ENCODE results near the gene CMAS. TPM values are rescaled to one million over a fixed set of nuclear protein-coding genes. Genes with fewer than 3 reads are reported as not detected.
"Not testable (repeated sequence)": the region's sequence is repeated elsewhere in the genome, so short reads cannot be mapped to it uniquely, and the experiment has no call there.

The CMAS gene
- total RNA-seq = 52.2 TPM

- no peak for FAIRE-seq
These were observed at the start of gene CMAS for GRCh38 chr12:22046090-22046967. CMAS (plus strand) TSS chr12:22046218; CDS start chr12:22046304, 86 bp downstream.

GRCh38 chr12:21998295-21998694, 47.7 kb upstream of the CMAS start:
- DNase-seq (ENCODE audit: low spot score in 2 of 2) (no peak), FAIRE-seq (no peak)

More at GRCh38 chr12:22046090-22046967, at the start of gene CMAS:
- DNase-seq (ENCODE audit: low spot score in 2 of 2) = peak; percentile 79

- DNase-seq (ENCODE audit: low spot score in 2 of 2) (no peak), FAIRE-seq (no peak)
These were observed 47.2 kb upstream of the CMAS start for GRCh38 chr12:21998782-21999181.

GRCh38 chr12:22002430-22002829, 43.6 kb upstream of the CMAS start:
- DNase-seq (ENCODE audit: low spot score in 2 of 2) (no peak), FAIRE-seq (no peak)

- FAIRE-seq = not testable (repeated sequence)
These were observed 38.2 kb upstream of the CMAS start for GRCh38 chr12:22007794-22008193.

DNA sequence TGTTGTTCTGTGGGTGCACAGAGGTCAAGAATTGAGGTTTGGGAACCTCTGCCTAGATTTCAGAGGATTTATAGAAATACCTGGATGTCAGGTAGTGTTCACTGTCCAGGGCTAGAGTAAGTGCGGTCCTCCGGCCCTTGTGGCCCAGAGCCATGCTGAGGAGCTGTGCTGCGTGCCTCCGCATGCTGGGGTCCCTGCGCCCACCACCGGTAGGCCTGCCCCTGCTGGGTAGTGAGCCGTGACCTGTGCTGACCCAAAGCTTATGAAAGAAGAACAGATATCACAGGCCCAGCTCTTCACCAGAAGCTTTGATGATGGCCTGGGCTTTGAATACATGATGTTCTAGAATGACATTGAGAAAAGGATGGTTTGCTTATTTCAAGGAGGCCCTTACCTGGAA, 37.8 kb upstream of the CMAS start:
- FAIRE-seq (no peak), DNase-seq (ENCODE audit: low spot score in 2 of 2) (no peak)

More at GRCh38 chr12:22007794-22008193, 38.2 kb upstream of the CMAS start:
- not testable (repeated sequence) for DNase-seq (ENCODE audit: low spot score in 2 of 2)

DNA sequence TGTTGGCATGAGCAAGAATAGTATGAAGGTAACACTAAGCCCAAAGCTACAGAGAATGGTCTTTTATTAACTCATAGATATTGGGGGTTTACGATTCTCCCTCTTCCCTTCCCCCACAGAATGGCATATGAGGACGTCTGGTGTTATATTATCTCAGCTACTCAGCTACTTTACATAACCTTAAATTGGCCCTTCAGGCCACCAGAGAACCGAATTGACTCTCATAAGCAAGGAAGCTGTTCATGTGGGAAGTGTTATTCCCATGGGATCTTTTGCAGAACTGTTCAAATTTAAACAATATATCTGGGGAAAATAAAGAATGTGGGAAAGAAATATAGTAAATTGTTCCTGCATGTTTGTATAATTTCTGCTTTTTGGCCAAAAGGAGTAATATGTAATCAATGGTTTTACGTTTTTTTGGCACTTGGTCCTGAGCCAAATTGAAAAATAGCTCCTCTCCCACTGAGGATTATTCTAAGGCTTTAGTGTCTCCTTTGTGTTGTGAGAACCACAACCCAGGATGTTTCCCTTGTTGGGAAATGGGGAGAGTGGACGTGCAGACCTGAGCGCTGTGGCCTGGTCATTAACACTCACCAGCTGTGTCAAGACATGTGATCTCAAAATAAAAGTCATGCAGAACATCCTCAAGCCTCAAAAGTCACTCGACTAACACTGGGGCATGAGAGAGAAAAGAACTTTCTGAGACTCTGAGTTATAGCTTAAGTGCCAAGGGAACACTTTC, 31.8 kb upstream of the CMAS start:
- FAIRE-seq (no peak), DNase-seq (ENCODE audit: low spot score in 2 of 2) (no peak)

GRCh38 chr12:22014783-22015144, 31.3 kb upstream of the CMAS start:
- no peak for FAIRE-seq
- DNase-seq (ENCODE audit: low spot score in 2 of 2) = no peak

DNA sequence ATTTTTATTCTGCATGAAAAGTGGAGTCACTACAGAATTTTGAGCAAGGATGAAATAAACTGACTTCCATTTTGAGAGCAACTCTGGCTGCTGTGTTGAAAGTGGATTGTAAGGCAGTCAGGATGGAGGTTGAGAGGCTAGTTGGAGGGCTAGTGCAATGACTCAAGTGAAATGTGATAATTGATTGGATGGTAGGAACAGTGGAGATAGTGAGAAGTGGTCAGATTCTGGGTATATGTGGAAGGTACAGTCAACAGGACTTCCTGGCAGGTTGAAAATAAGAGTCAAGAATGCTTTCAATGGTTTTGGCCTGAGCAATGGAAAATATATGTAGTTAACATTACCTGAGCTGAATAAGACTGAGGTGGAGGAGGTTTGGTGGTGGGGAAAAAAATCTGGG, 29.0 kb upstream of the CMAS start:
- no peak for DNase-seq (ENCODE audit: low spot score in 2 of 2)
- no peak for FAIRE-seq

DNA sequence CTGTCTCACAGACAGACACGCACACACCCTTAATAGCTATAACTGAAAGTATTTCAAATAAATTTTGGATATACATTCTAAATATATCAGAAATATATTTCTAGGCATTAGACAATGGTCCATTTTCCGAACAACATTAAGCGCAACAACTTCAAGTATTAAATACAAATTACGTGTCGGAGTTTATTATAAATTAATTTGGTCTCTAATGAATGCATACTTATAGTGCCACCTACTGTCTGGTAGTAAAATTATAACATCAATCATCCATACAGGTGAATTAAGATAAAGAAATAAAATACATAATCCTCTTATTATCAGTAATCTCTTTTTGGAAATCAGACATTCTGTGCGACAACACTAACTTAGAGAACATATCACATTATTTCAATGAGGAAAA, 27.2 kb upstream of the CMAS start:
- no peak for DNase-seq (ENCODE audit: low spot score in 2 of 2)
- peak; percentile 86 for FAIRE-seq

- not testable (repeated sequence) for FAIRE-seq; DNase-seq (ENCODE audit: low spot score in 2 of 2)
These were observed 22.5 kb upstream of the CMAS start for GRCh38 chr12:22023489-22023888.

DNA sequence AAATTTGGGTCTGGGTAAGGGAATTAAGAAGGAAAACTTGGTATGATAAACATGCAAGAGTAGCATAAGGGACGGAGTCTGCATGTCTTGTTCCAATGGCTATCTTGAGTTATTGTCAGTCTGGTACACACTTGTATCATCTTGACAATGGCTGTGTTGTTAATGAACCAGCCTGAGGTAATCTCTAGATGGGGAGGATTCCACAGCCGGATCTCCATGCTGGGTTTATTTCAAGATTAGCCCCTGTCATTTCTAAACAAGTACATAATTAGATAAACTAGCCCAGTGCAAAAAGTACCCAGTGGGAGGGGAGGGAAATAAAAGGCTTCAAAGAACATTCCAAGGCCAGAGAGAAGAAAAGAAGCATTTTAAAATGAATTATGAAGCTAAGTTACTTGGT, 16.5 kb upstream of the CMAS start:
- DNase-seq (ENCODE audit: low spot score in 2 of 2) (no peak), FAIRE-seq (no peak)

- FAIRE-seq = no peak
- DNase-seq (ENCODE audit: low spot score in 2 of 2) = no peak
These were observed 16.0 kb upstream of the CMAS start for GRCh38 chr12:22029991-22030390.

- DNase-seq (ENCODE audit: low spot score in 2 of 2) (no peak), FAIRE-seq (no peak)
These were observed 13.3 kb upstream of the CMAS start for GRCh38 chr12:22032732-22033131.

DNA sequence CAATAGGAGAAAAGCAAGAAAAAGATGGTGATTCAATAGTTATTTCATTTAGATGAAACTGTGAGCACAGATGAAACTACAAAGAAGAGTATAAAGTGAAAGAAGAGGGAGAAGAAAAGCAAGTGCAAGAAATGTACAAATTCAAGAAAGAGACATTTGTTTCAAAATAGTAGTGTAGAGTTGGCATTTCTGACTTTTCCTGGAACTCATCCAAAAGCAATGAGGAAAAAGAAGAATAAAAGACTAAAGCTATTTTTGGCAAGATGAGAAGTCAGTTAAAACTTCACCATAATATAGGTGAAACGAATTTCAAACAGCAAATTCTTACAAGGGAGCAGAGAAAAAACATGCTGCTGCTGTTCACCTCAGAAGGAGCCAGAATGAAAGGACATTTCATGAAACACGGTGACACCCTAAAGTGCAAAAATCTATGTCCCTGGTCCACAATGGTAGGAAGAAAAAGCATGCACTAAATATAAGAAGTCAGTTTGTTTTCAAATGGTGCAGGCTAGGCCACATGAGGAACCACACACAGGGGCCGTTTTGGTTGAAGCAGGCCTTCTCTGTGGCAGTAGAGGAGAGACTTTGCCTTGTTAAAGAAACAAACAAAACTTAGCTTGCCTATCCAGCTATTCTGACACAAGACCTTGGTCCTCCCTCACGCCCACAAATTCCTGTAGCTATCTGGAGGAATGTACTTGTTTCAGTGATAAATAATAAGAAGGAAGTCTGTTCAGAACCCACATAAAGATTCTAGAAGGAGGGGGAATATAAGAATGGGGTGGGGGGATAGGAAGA, 11.1 kb upstream of the CMAS start:
- no peak for DNase-seq (ENCODE audit: low spot score in 2 of 2)
- no peak for FAIRE-seq

DNA sequence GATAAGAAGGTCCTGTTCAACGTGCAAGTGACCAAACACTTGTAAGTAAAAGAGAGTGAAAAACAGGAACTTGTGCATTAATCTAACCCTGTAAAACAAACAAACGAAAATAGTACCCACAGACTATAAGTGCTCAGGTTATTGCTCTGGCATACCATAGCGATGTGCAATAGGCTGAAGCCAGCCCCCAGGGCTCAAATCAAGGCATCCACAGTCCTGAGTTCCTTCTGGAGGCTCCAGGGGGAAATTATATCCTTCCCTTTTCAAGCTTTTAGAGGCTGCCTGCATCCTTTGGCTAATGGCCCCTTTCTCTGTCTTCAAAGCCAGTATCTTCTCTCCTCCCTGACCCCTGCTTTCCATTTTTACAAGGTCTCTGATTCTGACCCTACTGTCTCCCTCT, 8.1 kb upstream of the CMAS start:
- FAIRE-seq = no peak
- no peak for DNase-seq (ENCODE audit: low spot score in 2 of 2)

GRCh38 chr12:22038734-22039133, 7.3 kb upstream of the CMAS start:
- FAIRE-seq = no peak
- DNase-seq (ENCODE audit: low spot score in 2 of 2) = no peak

DNA sequence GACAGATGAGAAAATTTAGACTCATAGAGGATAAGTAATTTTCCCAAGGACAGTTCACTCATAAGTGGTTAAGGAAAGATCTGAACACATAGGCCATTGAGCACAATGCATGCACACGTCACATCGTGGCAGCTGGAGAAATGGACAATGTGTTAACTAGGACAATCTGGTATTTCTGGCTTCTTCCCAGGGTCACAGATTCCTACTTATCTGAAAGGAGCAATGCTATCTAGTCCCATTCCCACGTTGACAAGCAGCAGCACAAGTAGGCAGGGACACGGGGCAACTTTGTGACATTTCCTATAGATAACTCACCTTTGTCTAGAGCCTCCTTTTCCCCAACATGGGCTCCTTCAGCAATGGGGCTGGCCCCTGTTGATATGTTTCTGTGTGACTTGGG, 6.7 kb upstream of the CMAS start:
- FAIRE-seq (no peak), DNase-seq (ENCODE audit: low spot score in 2 of 2) (no peak)

DNA sequence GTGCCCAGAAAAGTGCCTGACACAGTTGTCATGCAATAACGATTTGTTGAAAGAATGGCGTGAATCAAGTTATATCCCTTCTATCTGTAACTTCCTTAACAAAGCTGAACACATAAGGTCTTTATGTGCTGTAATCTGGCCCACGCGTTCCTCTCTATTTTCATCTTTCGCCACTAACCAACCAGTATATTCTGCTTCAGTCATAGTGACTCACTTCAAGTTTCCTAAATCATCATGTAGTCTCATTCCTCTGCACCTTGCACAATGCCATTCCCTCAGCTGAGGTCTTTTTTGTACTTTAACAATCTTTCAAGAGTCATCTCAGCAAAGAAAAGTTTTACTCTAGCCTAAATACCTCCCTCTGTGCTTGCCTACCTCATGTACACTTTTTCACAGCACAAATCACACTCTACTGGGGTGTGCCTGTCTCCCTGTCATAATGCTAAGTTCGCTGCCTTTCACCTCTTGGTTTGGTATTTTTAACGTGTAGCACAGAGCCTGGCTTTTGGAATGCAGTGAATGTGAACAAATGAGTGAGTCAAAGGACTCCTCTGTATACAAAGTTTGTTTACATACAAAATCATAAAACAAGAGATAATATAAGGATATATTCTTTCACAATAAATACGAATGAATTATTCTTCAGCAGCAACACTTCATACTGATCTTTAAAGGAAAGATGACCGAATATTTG, 2.9 kb upstream of the CMAS start:
- no peak for FAIRE-seq

GRCh38 chr12:22043943-22044342, 2.1 kb upstream of the CMAS start:
- FAIRE-seq (no peak), DNase-seq (ENCODE audit: low spot score in 2 of 2) (no peak)

More for the DNA sequence above, 2.9 kb upstream of the CMAS start:
- DNase-seq (ENCODE audit: low spot score in 2 of 2) = no peak

Data from frontal cortex (tissue), 4 donors.